Skeletal muscle tissue (tissue), 4 donors: Measurements from ENCODE around the gene C1orf105. TPM values are rescaled to one million over a fixed set of nuclear protein-coding genes. Genes with fewer than 3 reads are reported as not detected.

Source experiments
- H3K27ac ChIP-seq: one replicate; pipeline ENCODE4 v1.7.0; 2013; ENCODE audit warnings: mild to moderate bottlenecking, low read depth, low read length, inconsistent platforms
- H3K27me3 ChIP-seq, 3 donors: one replicate each; pipeline ENCODE4 v1.7.0; 2013; ENCODE audit warnings: low read length in 3 of 3; ENCODE audit not compliant: control insufficient read depth in 3 of 3, insufficient read depth in 3 of 3
- H3K36me3 ChIP-seq, 3 donors: one replicate each; pipeline ENCODE4 v1.7.0; 2013; ENCODE audit warnings: low read length in 3 of 3; ENCODE audit not compliant: control insufficient read depth in 3 of 3, insufficient read depth in 3 of 3
- H3K4me1 ChIP-seq, 3 donors: one replicate each; pipeline ENCODE4 v1.7.0; 2013; ENCODE audit warnings: low read length in 3 of 3, mild to moderate bottlenecking in 3 of 3; ENCODE audit not compliant: control insufficient read depth in 3 of 3, insufficient read depth in 3 of 3
- H3K4me3 ChIP-seq, 3 donors: one replicate each; pipeline ENCODE4 v1.7.0; 2013; ENCODE audit warnings: low read length in 3 of 3
- H3K9ac ChIP-seq, 3 donors: one replicate each; pipeline ENCODE4 v1.7.0; 2013; ENCODE audit warnings: low read length in 3 of 3, mild to moderate bottlenecking in 3 of 3, moderate library complexity in 2 of 3, low read depth in 1 of 3
- H3K9me3 ChIP-seq, 3 donors: one replicate each; pipeline ENCODE4 v1.7.0; 2013; ENCODE audit warnings: low read length in 3 of 3; ENCODE audit not compliant: control insufficient read depth in 3 of 3
- total RNA-seq: library from RNA; depleted of rRNA; stranded (reverse); fragments of >200 nt; gene quantifications from one replicate; pipeline ENCODE4 v1.2.3, GENCODE V29; 2014
- donor health status: Osteomylitis.

The C1orf105 gene
- total RNA-seq, 1 donor from 2014 or later = 44.4 TPM

DNA sequence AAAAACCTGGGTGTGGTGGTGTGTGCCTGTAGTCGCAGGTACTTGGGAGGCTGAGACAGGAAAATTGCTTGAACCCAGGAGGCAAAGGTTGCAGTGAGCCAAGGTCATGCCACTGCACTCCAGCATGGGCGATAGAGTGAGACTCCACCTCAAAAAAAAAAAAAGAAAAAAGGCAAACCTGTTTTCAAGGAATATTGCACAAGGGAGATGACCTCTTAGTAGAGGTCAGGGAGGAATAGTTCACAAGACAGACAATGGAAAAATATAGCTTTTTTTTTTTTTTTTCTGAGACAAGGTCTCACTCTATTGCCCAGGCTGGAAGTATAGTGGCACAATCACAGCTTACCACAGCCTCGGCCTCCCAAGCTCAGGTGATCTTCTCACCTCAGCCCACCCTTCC lies 90.0 kb downstream of the C1orf105 start:
- no peaks in the 10 kb centered on the region for H3K36me3 ChIP-seq
- H3K9ac ChIP-seq = no peak overlapping the region
- no peaks in the 10 kb centered on the region for H3K4me1 ChIP-seq
- no peaks in the 10 kb centered on the region for H3K9me3 ChIP-seq
- no peak overlapping the region for H3K27ac ChIP-seq
- no peaks in the 10 kb centered on the region for H3K27me3 ChIP-seq
- no peak overlapping the region for H3K4me3 ChIP-seq

DNA sequence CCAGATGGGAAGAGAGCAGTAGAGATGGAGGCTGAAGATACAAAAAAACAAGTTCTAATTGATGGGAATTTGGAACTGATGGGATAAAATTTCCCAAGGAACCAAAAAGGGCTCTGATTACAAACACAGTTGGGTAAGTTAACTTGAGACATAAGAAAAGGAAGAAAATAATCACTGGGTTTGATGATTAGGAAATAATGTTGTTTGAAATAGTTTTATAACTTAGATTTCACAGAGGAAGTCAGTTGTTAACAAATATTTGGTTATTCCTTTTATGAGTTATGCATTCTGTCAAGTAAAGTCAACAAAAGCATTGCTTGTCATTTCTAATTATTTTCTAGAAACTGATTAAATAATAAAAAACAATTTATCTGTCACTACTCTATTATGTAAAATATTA lies 92.1 kb downstream of the C1orf105 start:
- no peaks in the 10 kb centered on the region for H3K27me3 ChIP-seq
- H3K27ac ChIP-seq = no peak overlapping the region
- H3K4me3 ChIP-seq = no peak overlapping the region
- no peak overlapping the region for H3K9ac ChIP-seq
- no peaks in the 10 kb centered on the region for H3K9me3 ChIP-seq
- H3K36me3 ChIP-seq = no peaks in the 10 kb centered on the region
- no peaks in the 10 kb centered on the region for H3K4me1 ChIP-seq

DNA sequence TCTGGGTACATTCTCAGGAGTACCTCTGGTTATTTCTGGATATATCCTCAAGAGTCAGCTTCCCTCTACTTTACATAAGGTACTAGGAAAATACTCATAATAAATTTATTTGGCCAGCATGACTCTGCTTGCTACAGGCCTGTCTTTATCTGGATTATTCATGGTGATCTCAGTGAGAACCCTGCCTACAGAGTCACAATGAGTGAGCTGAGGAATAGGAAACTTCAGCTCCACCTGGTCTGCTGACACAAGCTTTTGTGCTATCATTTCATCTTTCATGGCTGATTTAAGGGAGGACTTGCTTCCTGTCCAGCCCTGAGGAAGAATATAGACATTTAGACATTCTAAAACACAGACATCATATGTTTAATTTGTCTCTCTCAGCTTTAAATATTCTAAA lies 93.0 kb downstream of the C1orf105 start:
- Histone ChIP-seq H3K4me1 (no peaks in the 10 kb centered on the region), H3K27me3 (no peaks in the 10 kb centered on the region), H3K27ac (no peak overlapping the region), H3K9me3 (no peaks in the 10 kb centered on the region), H3K9ac (no peak overlapping the region), H3K4me3 (no peak overlapping the region), H3K36me3 (no peaks in the 10 kb centered on the region)

DNA sequence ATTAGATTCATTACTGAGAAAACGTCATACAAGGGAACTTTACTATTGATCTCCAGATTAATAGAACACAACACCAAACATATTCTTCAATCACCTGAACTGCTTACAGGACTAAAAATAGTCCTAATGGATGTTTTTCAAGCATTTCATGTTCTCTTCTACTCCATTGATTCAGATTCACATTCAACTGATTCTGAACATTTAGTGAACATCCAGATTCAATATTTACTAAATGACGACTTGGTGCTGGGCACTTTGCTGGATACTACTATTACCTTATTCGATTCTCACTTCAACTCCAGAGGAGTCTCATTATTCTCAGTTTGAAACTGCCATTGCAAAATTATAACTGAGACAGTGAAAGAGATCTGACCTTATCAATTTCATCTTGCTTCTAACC lies 93.6 kb downstream of the C1orf105 start:
- Histone ChIP-seq H3K4me1 (no peaks in the 10 kb centered on the region), H3K9me3 (no peaks in the 10 kb centered on the region), H3K4me3 (no peak overlapping the region), H3K36me3 (no peaks in the 10 kb centered on the region), H3K9ac (no peak overlapping the region), H3K27ac (no peak overlapping the region), H3K27me3 (no peaks in the 10 kb centered on the region)

DNA sequence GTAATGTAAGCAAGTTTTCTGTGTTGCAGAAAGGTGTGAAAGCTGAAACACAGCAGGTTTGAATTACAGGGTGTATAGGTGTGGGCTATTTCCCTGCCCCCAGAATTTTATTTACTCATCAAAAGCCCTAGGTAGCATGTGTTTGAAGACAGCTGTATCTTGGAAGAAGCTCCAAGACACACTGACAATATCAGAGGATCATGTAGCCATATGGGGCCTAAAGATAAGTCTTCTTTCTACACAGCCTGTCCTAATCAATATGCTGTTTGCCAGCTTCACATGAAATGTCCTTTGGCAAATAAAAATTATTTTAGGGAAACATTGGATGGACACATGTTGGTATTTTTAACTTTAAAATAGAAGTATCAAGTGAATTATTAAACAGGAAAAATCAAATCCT lies 95.0 kb downstream of the C1orf105 start:
- no peak overlapping the region for H3K9ac ChIP-seq
- no peaks in the 10 kb centered on the region for H3K4me1 ChIP-seq
- no peaks in the 10 kb centered on the region for H3K27me3 ChIP-seq
- no peaks in the 10 kb centered on the region for H3K9me3 ChIP-seq
- no peak overlapping the region for H3K27ac ChIP-seq
- H3K4me3 ChIP-seq = no peak overlapping the region
- no peaks in the 10 kb centered on the region for H3K36me3 ChIP-seq

DNA sequence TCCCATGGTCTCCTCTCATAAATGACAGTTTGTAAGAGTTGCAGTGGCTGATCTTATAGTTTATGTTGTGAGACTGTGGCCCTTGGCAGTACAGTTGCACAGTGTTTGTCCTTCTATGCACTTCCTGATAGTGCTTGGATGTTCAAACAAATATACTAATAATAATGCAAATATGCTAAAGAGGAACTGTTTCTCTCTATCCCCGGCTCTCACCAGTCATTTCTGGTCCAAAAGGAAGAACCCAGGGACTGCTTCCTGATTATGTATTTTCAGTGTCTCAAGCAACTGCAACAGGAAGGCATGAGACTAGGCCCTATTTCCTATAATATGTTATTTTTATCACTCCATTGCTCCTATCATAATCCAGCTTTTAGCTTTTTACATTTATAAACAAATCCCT lies 95.4 kb downstream of the C1orf105 start:
- H3K36me3 ChIP-seq = no peaks in the 10 kb centered on the region
- no peaks in the 10 kb centered on the region for H3K4me1 ChIP-seq
- H3K9me3 ChIP-seq = no peaks in the 10 kb centered on the region
- H3K9ac ChIP-seq = no peak overlapping the region
- H3K27me3 ChIP-seq = no peaks in the 10 kb centered on the region
- H3K27ac ChIP-seq = no peak overlapping the region
- H3K4me3 ChIP-seq = no peak overlapping the region

DNA sequence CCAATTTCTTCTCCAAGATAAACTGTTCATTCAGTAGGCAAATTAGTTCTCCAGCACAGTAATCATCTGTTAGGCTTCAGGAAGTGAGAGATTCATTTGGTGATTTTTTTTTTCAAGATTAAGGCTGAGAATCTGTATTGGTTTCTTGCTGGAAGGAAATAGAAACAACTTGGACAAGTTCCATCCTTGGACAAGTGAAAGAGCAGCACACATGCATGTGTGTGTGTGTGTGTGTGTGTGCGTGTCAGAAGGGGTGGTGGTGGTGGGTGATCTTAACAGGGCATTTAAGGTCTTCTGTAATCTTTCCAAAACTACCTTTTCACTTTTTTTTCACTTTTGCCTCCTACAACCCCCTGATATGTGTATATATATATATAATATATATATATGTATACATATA lies 96.6 kb downstream of the C1orf105 start:
- H3K9ac ChIP-seq = no peak overlapping the region
- no peaks in the 10 kb centered on the region for H3K4me1 ChIP-seq
- H3K9me3 ChIP-seq = no peaks in the 10 kb centered on the region
- no peaks in the 10 kb centered on the region for H3K27me3 ChIP-seq
- H3K27ac ChIP-seq = no peak overlapping the region
- no peak overlapping the region for H3K4me3 ChIP-seq
- H3K36me3 ChIP-seq = no peaks in the 10 kb centered on the region

DNA sequence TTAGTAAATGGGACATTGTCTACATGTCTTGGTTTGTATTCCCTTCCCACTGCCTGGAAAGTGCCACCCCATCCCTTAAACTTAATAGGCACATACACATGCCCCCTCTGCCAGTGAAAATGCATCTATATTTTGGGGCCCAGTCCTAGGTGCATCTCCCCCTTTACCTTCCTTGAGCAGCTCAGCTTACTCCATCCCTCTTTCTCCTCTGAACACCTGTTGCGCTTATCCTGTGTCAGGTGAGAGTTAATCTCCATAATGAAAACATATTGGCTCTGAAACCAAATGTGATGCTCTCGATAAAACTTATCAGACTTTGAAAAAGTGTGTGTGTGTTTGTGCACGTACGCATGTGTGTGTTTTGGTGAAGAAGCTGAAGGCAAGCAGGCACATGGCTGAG lies 97.1 kb downstream of the C1orf105 start:
- H3K9ac ChIP-seq = no peak overlapping the region
- H3K4me3 ChIP-seq = no peak overlapping the region
- no peaks in the 10 kb centered on the region for H3K9me3 ChIP-seq
- H3K4me1 ChIP-seq = no peaks in the 10 kb centered on the region
- H3K27ac ChIP-seq = no peak overlapping the region
- H3K27me3 ChIP-seq = no peaks in the 10 kb centered on the region
- H3K36me3 ChIP-seq = no peaks in the 10 kb centered on the region

Other genes with a start within 250 kb of the C1orf105 start
- 25.6 TPM for gene PIGC, start 23.4 kb downstream of the C1orf105 start, total RNA-seq
- 68.9 TPM for gene SUCO, start 112.5 kb downstream of the C1orf105 start, total RNA-seq
- gene FASLG, start 238.4 kb downstream of the C1orf105 start, total RNA-seq = under 0.01 TPM